Measurements from ENCODE around the gene MGAT2. TPM values are rescaled to one million over a fixed set of nuclear protein-coding genes. Genes with fewer than 3 reads are reported as not detected.

The MGAT2 gene
- total and polyA plus RNA-seq, 2 donors (not counting 3 experiments of a cell fraction or from before 2014, with no cell fraction given), result 36.4 to 72.6 TPM

DNA sequence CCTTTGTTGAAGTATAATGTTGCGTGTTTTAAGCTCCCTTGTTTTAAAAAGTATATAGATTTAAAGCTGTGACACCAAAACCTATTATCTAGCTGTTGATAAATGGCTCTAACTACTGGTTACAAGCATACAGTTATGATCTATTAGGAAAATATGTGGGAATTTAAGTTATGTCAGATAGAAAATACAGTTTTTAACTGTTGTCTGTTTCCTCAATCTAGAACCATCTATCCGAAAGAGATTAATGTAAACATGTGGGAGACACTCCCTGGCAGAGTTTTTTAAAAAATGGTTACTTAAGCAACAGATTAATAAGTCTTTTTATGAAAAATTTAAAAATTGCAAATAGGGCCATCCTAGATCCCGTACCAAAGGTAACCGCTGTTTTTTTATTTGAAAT, 8.3 kb upstream of the MGAT2 start:
- TF ChIP-seq, protein P1, sequence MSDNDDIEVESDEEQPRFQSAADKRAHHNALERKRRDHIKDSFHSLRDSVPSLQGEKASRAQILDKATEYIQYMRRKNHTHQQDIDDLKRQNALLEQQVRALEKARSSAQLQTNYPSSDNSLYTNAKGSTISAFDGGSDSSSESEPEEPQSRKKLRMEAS (IDR thresholded peaks at IDR 0.05; ENCODE audit: insufficient read depth, insufficient read length), result no peak
- peaks cover 26% of the 10 kb centered on the region for H3K79me2 ChIP-seq (ENCODE audit: control insufficient read depth, insufficient read depth, low read length)
- ChIA-PET POLR2A (interaction anchor here (1.5 kb wide), 1 partner anchor 8 kb away, joined by 4 read pairs; the partner anchor contains the start of genes MGAT2 and RPL36AL), CTCF (interaction anchor here (0.6 to 1.4 kb wide), 3 partner anchors 12 to 22 kb away, joined by 3 read pairs; partner anchors contain the start of gene LRR1)
- H3K9ac ChIP-seq (replicated peaks; ENCODE audit: extremely low read depth, insufficient read depth, low read length), result no peak overlapping the region
- peaks cover 2% of the 10 kb centered on the region for H3K9me1 ChIP-seq (replicated peaks; ENCODE audit: control insufficient read depth, extremely low read depth, insufficient read depth, low read length)
- no peaks in the 10 kb centered on the region for H3K27me3 ChIP-seq (ENCODE audit: control insufficient read depth in 2 of 2, insufficient read depth in 2 of 2, low read length in 2 of 2)
- H3K36me3 ChIP-seq (ENCODE audit: control insufficient read depth in 2 of 2, extremely low read depth in 1 of 2, insufficient read depth in 2 of 2, low read length in 2 of 2), result peaks cover 0 to 5% of the 10 kb centered on the region in 2 experiments
- no peak overlapping the region for H2AFZ ChIP-seq (ENCODE audit: low read depth, low read length)
- H3K4me2 ChIP-seq (ENCODE audit: insufficient read depth, low read length), result no peak overlapping the region
- no peaks in the 10 kb centered on the region for H4K20me1 ChIP-seq (replicated peaks; ENCODE audit: control insufficient read depth, extremely low read depth, insufficient read depth, low read length)
- intact Hi-C loops (cut with micrococcal nuclease) (no loop called here), dilution Hi-C loops (cut with MboI; ENCODE audit: extremely low pct_ligation_motif_present, low sequenced_read_pairs) (no loop called here)
- H3K27ac ChIP-seq (ENCODE audit: insufficient read depth, low read depth, low read length), result no peak overlapping the region
- H3K4me1 ChIP-seq (ENCODE audit: control insufficient read depth, extremely low read depth, insufficient read depth, low read length), result no peaks in the 10 kb centered on the region
- H3K9me3 ChIP-seq (replicated peaks; ENCODE audit: control insufficient read depth, insufficient read depth, low read length), result no peaks in the 10 kb centered on the region
- BruUV-seq (replicated peaks), result no TSS peak
- no peak for FAIRE-seq
- DNase-seq (ENCODE audit: low read depth, low spot score), result no peak
- no peak overlapping the region for H3K4me3 ChIP-seq (replicated peaks in 1 of 3; ENCODE audit: insufficient read depth in 1 of 3, low read depth in 1 of 3, low read length in 3 of 3)

DNA sequence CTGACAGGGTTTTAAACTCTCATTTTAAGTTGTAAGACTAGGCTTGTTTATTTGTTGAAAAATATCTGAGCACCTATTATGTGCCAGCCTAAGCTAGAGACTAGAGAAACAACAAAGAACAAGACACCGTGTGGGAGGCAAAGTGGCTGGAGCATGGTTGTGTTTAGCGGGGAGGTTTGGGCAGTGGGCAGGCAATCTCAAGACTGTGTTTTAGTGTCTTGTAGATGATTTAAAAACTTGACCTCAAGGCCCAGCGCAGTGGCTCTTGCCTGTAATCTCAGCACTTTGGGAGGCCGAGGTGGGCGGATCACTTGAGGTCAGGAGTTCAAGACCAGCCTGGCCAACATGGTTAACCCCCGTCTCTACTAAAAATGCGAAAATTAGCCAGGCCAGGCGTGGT, 7.9 kb upstream of the MGAT2 start:
- Histone ChIP-seq H3K9me3 (replicated peaks; ENCODE audit: control insufficient read depth, insufficient read depth, low read length) (no peaks in the 10 kb centered on the region), H3K79me2 (ENCODE audit: control insufficient read depth, insufficient read depth, low read length) (peaks cover 27% of the 10 kb centered on the region), H3K4me1 (ENCODE audit: control insufficient read depth, extremely low read depth, insufficient read depth, low read length) (no peaks in the 10 kb centered on the region), H3K9me1 (replicated peaks; ENCODE audit: control insufficient read depth, extremely low read depth, insufficient read depth, low read length) (peaks cover 2% of the 10 kb centered on the region), H3K27ac (ENCODE audit: insufficient read depth, low read depth, low read length) (no peak overlapping the region), H3K4me3 (replicated peaks in 1 of 3; ENCODE audit: insufficient read depth in 1 of 3, low read depth in 1 of 3, low read length in 3 of 3) (no peak overlapping the region), H3K4me2 (ENCODE audit: insufficient read depth, low read length) (no peak overlapping the region), H3K27me3 (ENCODE audit: control insufficient read depth in 2 of 2, insufficient read depth in 2 of 2, low read length in 2 of 2) (no peaks in the 10 kb centered on the region), H3K9ac (replicated peaks; ENCODE audit: extremely low read depth, insufficient read depth, low read length) (no peak overlapping the region), H3K36me3 (ENCODE audit: control insufficient read depth in 2 of 2, extremely low read depth in 1 of 2, insufficient read depth in 2 of 2, low read length in 2 of 2) (peaks cover 0 to 5% of the 10 kb centered on the region in 2 experiments), H2AFZ (ENCODE audit: low read depth, low read length) (no peak overlapping the region), H4K20me1 (replicated peaks; ENCODE audit: control insufficient read depth, extremely low read depth, insufficient read depth, low read length) (no peaks in the 10 kb centered on the region)
- TF ChIP-seq, protein P1 (IDR thresholded peaks at IDR 0.05; ENCODE audit: insufficient read depth, insufficient read length), result no peak
- TF ChIP-seq JUN (IDR thresholded peaks at IDR 0.05; ENCODE audit: borderline replicate concordance, insufficient read depth, insufficient read length, low read depth) (no peak), GATA2 (IDR thresholded peaks at IDR 0.05; ENCODE audit: insufficient read depth, insufficient read length, low read depth, low read length) (no peak), POLR2A (IDR thresholded peaks at IDR 0.05; ENCODE audit: low read depth, low read length) (no peak), EZH2 (IDR thresholded peaks at IDR 0.05; ENCODE audit: borderline replicate concordance, low read depth, low read length, severe bottlenecking) (no peak), FOS (IDR thresholded peaks at IDR 0.05; ENCODE audit: borderline replicate concordance, insufficient read depth, low read length) (no peak), MYC (IDR thresholded peaks at IDR 0.05; ENCODE audit: low read depth, low read length) (no peak), POLR2AphosphoS5 (IDR thresholded peaks at IDR 0.05; ENCODE audit: insufficient read depth, low read depth, low read length) (no peak)
- TF ChIP-seq, protein P2, sequence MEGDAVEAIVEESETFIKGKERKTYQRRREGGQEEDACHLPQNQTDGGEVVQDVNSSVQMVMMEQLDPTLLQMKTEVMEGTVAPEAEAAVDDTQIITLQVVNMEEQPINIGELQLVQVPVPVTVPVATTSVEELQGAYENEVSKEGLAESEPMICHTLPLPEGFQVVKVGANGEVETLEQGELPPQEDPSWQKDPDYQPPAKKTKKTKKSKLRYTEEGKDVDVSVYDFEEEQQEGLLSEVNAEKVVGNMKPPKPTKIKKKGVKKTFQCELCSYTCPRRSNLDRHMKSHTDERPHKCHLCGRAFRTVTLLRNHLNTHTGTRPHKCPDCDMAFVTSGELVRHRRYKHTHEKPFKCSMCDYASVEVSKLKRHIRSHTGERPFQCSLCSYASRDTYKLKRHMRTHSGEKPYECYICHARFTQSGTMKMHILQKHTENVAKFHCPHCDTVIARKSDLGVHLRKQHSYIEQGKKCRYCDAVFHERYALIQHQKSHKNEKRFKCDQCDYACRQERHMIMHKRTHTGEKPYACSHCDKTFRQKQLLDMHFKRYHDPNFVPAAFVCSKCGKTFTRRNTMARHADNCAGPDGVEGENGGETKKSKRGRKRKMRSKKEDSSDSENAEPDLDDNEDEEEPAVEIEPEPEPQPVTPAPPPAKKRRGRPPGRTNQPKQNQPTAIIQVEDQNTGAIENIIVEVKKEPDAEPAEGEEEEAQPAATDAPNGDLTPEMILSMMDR (IDR thresholded peaks at IDR 0.05; ENCODE audit: extremely low read depth in 1 of 2, insufficient read depth in 1 of 2, low read depth in 1 of 2, low read length in 2 of 2), result no peak
- DNase-seq (ENCODE audit: low read depth, low spot score), result no peak
- BruUV-seq (replicated peaks), result no TSS peak
- ChIA-PET POLR2A (interaction anchor here (1.5 kb wide), 1 partner anchor 8 kb away, joined by 4 read pairs; the partner anchor contains the start of genes MGAT2 and RPL36AL), CTCF (interaction anchor here (1.4 kb wide), 1 partner anchor 21 kb away, joined by 3 read pairs; no protein-coding TSS in a partner anchor)
- FAIRE-seq, result no peak
- intact Hi-C loops (cut with micrococcal nuclease) (no loop called here), dilution Hi-C loops (cut with MboI; ENCODE audit: extremely low pct_ligation_motif_present, low sequenced_read_pairs) (no loop called here)
